GDM1 (cell line): Measurements from ENCODE around the gene USHBP1.
A peak's percentile ranks its signal among the peaks of the same experiment; 100 is the strongest.

ENCODE experiments used
- DNase-seq: peaks from one replicate; lab custom pipeline; 2025; lab: John Stamatoyannopoulos, UW

USHBP1 gene

DNA sequence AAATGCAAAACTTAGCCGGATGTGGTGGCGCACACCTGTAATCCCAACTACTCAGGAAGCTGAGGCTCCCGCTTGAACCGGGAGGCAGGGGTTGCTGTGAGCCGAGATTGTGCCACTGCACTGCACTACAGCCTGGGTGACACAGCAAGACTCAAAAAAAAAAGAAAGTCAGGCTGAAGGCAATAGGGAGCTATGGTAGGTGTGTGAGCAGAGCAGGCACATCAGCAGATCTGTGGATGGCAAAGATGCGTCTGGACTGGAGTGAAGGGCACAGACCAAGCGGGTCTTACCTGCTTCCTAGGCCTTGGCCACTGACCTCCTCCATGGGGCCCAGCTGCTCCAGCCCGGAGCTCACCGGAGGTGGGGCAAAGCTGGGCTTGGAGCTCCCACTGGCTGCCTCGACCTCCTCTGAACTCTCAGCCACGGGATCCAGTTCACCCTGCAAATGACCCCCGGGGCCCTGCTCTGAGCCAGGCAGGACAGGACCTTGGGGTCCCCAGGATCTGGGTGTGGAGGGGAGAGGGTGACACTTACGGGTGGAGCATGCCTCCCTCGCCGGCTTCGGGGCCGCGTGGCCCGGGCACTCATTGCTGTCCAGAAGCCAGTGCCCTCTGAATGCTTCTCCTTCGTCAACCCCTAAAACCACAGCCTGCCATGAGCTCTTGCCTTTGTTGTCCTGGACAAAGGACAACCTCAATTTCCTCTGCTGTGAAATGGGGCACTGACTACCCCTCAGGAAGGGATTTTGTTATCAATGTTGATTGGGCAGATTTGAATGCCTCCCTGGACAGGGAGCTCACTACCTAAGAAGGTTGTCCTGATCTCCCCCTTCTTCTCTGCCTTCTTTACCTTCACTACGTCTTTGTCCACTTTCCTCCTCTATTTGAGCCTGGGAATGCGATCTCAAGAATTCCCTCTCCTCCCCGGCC, 569 bp downstream of the USHBP1 start:
- no peak for DNase-seq

- no peak for DNase-seq
Measured at GRCh38 chr19:17262557-17262956, 2.0 kb downstream of the USHBP1 start.

DNA sequence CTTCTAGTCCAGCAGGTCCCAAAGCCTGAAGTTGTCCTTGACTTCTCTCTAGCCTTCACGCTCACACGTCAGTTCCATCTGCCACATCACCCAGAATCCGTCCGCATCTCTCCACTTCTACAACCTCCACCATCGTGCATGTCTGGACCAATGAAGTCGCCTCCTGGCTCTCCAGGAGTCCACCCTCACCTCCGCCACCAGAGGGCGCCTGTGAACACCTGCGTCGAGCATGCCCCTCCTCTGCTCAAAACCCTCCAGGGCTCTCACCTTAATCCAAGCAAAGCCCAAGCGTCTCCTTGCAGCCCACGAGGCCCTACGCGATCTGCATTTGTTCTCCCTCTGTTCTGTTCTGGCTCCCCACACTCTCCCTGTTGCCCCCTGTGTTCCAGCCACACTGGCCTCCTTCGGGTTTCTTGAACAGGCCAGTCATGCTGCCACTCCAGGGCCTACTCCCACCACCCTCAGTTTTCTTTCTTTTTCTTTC, 3.7 kb downstream of the USHBP1 start:
- DNase-seq, result peak; percentile 75

DNA sequence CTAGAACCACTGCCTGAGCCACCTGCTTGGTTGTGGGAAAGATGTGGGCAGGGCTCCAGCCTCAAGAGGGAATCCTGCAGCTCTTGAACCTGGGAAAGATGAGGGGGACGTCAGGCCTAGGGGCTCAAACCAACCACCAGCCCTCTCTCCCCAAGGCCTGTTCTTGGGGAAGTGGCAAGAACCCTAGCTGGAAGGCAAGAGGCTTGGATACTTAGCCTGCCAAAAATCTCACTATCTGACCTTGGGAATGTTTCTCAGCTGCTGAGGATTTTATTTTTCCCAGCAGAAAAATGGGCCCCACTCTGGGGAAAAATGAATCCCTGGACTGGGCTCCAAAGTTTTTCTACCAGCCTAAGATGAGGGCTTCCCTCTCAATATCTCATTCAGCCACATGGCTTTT, 4.6 kb downstream of the USHBP1 start:
- DNase-seq, result no peak

GRCh38 chr19:17259118-17259780, 5.3 kb downstream of the USHBP1 start:
- no peak for DNase-seq

GRCh38 chr19:17256130-17256529, 8.4 kb downstream of the USHBP1 start:
- DNase-seq, result no peak

- DNase-seq, result no peak
Measured at GRCh38 chr19:17255150-17255621, 9.4 kb downstream of the USHBP1 start.

GRCh38 chr19:17254636-17255035, 9.9 kb downstream of the USHBP1 start:
- no peak for DNase-seq

- DNase-seq, result no peak
Measured at GRCh38 chr19:17249887-17250548, 14.5 kb downstream of the USHBP1 start.

GRCh38 chr19:17248011-17248776, 16.4 kb downstream of the USHBP1 start:
- DNase-seq, result no peak

DNA sequence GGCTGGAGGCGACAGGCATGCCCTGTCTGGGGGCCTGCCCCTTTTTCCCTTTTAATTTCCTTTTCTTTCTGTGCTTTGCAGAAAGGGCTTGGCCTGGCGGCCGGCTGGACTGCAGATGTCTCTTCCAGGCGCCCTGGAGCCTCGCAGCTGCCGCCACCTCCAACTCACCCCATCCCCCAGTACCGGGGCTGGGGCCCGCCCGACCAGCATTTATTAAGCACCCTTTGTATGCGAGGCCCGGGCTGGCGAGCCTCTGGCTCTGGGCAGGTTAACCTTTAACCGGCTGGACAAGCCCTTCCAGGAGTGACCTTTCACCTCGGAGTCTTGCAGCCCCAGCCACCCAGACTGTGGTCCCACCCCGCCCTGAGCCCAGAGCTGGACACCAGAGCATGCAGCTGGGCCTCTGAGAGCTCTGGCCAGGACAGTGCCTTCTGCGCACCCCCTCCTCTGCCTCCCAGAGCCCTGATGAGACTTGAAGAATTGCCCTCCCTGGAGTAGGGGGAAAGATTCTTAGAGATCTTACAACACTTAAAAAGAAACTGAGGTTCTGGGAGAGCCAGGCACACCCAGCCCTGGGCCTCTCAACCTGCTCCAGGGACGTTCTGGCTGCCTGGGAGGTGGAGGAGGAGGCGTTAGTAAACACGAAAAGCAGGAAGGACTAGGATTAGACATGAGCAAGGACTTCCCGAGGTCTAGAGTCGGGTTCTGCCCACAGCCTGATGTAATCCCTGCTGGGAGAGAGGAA, 17.7 kb downstream of the USHBP1 start:
- DNase-seq, result no peak

DNA sequence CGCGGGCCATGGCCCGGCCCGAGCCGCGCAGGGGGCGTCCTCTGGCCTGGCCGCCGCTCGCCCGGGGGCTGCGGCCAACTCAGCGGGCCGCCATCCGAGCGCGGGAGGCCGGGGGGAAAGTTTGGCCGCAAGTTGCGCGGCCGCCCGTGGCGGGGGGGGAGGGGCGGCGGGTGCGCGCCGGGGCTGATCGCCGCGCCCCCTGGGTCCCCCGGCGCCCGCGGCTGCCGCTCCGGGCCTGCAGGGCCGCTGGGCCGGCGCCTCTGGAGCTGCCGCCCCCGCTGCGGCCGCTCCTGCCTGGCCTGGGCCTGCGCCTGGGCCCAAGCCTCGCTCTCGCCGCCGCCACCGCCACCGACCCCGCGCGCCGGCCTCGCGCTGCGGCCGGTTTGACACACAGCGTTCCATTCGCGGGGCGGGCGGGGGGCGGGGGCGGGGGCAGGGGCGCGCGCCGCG, 19.0 kb downstream of the USHBP1 start, which contains the start of gene NR2F6:
NR2F6 (minus strand) TSS at position 385 of the 450 bp plus-strand sequence. CDS start 699 bp downstream, outside the sequence.
- no peak for DNase-seq

- no peak for DNase-seq
Measured at GRCh38 chr19:17244618-17245534, 19.7 kb downstream of the USHBP1 start.

DNA sequence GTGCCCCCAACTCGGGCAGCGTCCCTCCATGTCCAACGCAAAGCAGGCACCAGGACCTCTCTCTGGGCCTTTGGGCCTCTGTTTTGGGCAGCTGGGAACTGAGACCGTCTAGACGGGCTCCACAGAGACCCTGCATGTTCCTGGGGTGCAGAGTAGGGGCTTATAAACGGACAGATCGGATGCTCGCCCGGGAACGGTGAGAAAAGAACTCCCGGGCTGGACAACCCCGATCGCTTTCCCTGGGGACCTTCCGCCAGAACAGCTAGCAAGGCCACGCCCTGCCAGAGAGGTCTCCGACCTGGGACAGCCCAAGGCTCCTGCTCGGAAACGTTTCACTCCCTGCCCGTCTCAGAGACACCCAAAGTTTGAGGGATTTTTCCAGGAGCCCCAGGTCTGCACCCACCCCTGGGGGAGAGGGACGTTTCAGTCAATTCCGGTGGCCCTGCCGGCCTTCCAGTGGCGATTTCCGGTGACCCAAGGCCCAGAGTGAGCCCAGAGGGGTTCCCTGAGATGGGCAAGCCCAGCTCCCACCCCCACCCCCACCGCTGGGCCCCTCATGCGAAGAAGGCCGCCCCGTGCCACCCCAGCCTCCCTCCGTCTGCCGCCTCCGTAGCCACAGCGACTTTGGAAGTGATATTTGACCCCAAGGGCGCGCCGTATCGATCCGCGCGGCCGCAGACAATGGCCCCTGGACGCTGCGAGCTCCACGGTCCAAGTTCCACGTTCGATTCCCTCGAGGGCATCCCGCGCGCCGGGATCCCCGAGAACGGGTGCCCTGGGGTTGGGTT, 20.5 kb downstream of the USHBP1 start:
- no peak for DNase-seq

- DNase-seq, result no peak
Measured at GRCh38 chr19:17243211-17243829, 21.2 kb downstream of the USHBP1 start.

DNA sequence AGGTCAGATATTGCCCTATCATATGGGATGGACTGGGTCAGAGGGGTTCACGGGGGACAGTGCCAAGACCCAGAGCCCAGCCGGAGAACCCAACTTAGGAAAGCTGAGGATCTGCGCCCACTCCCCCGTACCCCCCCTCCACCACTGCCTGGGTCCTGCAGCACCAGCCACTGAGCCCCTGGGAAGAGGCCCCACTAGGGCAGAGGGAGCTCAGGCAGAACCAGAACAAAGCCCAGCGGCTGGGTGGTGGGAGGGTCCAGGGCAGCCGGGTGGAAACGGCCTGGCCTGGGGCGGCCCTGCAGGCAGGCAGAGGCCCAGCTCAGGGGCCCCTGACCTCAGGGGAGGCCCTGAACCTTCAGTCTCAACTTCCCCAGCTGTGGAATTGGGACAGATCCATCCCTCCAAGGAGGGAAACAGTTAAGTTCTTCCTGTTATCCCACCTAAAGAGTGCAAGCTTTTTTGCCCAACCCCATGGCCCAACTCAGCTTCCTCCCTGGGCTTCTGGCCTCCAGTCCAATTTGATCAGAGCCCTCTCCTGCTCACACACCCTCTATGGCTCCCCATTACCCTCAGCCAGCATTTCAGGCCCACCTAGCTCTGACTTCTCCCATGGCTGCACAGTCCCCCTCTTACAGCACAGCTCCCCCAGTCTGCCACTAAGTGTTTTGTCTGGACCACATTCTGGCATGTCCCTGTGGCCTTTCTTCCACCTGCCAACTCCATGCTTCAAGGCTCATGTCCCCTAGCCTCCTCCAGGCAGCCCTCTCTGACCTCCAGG, 21.9 kb downstream of the USHBP1 start:
- no peak for DNase-seq

DNA sequence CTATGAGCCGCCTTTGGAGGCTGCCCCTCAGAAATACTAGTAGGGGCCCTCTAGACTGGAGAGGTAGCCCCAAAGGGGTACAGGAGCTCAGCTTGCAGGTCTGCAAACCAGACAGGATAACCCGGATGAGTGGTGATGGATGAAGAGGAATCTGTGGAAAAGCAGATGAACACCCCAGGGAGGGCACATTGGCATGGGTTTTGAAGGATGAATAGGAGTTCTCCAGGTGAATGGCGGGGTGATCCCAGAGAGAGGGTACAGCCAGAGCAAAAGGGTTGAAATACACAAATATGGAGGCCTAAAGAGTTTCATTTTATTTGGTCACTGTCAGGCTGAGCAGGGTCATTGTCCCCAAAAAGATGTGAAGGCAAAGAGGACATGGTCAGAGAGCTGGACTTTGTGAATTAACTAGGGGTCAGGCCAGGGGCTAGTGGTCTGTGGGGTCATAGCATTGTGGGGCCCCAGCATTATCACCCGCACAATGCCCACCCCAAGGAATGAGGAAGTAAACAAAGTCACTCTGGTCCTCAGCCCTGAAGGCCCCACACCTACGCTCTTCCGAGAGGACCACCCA, 23.6 kb downstream of the USHBP1 start:
- DNase-seq, result no peak
